Measurements from ENCODE around the gene LMBRD1. TPM values are rescaled to one million over a fixed set of nuclear protein-coding genes. Genes with fewer than 3 reads are reported as not detected.
"Not testable (repeated sequence)": the region's sequence is repeated elsewhere in the genome, so short reads cannot be mapped to it uniquely, and the experiment has no call there.

Gene LMBRD1
- total RNA-seq, 1 experiment from 2014 or later: 30.2 TPM

DNA sequence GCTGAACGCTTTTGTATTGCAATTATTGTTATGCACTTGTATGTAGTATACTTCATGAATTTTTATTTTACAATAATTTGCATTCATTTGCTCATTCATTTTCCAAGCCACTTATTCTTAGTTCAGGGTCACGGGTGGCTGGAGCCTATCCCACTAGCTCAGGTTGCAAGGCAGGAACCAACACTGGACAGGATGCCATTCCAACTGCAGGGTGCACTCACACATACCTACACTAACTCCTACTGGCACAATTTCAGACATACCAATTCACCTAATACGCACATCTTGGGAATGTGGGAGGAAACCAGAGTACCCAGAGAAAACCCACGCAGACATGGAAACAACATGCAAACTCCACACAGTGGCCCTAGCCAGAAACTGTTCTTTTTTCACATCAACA, 61.8 kb downstream of the LMBRD1 start:
- DNase-seq (ENCODE audit: low read depth): no peak

DNA sequence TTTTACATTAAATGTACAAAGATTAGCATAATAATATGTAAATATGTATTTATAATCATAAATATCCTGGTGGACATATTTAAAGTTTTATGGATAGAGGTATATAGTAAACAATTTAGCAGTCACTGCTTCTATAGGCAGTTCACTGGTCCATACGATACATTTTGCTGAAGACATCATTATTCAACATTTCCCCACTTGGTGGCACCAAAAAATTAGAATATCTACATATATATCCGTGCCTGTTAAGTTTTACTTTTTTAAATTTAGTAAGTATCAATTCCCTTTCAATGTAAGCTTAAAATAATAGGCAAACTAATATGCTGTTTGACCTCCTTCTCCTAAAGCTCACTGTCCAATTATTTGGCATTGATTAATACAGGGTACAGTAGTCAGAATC, 64.2 kb downstream of the LMBRD1 start:
- DNase-seq (ENCODE audit: low read depth): peak; percentile 6

DNA sequence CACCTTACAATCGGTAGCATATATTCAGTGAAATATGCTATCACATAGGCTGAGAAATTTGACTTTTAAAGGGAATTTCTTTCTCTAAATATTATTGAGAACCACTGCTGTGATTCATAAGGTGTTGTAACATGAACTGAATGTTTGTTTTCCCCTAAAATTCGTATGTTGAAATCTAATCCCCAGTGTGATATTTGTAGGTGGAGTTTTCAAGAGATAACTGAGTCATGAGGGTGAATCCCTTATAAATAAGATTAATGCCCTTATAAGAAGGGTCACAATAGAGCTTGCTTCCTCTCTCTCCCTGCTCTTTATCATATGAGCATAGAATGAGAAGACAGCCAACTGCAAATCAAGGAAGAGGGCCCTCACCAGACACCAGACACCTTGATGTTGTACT, 64.8 kb downstream of the LMBRD1 start:
- no peak for DNase-seq (ENCODE audit: low read depth)

DNA sequence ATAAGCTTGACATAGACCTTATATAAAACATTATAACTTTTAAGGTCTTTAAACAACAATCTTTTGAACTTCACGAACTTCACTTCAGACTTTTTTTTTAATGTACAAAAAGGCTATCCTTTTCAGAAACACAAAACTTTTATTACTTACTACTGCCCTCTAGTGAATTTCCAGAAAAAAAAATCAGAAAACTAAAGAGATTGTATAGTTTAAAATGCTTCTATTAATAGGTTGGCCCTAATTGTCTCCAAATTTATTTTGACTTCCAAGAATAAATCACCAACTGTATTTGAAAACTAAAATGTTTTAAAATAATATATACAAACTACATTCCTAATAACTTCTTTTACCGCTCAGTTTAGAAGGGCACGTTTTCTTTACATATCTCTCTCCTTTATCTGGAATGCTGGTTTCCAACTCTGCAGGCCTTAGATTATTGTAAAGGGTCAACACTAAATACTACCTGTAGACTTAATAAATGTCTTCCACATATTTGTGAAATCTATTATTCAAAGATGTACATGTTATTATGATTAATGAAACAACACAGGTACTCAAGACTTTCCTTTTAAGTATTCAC, 66.8 kb downstream of the LMBRD1 start:
- DNase-seq (ENCODE audit: low read depth): peak; percentile 6

DNA sequence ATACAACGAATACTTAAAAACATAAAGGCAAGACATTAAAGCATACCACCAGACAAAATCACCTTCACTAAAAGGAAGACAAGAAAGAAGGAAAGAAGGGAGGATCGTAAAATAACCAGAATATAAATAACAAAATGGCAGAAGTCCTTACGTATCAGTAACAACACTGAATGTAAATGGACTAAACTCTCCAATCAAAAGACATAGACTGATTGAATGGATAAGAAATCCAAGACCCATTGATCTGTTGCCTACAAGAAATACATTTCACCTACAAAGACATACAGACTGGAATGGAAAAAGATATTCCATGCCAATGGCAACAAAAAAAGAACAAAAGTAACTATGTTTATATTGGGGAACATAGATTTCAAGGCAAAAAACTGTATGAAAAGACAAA, 74.1 kb downstream of the LMBRD1 start:
- DNase-seq (ENCODE audit: low read depth): no peak

DNA sequence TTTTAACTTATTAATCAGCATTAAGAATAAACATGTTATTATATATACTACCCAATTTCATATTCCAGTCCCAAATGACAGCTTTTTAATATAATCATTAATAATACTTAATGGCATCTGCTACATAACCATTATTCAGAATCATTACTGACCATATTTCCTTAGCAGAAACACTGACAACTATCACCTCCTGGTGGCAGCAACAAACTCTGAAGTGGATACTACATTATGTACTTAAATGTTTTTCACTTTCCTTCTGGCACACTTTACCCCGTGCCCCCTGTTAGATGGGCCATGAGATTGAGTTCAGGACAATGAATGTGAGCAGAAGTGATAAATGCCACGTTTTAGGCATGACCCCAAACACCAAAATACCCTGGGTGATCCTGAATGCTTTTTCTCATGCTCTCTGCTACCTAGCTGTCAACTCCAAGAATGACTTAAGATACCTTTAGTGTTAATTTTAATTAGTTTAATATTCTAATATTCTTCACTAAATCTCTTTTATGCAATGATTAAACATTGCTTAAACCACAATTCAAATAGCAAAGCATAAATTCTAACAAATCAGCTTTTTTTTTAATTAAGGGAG, 77.1 kb downstream of the LMBRD1 start:
- DNase-seq (ENCODE audit: low read depth): peak; percentile 8

DNA sequence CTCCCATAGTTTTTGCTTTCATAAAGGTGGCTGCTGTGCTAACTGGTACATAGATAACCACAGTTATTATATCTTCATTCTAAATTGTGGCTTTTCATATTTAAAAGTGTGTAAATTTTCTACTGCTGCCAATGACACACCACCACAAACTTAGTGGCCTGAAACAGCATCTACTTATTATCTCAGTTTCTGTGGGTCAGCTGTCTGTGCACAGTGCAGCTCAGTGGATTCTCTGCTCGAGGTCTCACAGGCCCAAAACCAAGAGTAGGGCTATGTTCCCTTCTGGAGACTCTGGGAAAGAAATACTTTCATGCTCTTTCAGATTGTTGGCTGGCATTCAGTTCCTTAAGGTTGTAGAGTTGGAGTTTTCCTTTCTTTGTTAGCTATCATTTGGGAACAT, 90.1 kb downstream of the LMBRD1 start:
- DNase-seq (ENCODE audit: low read depth): no peak

DNA sequence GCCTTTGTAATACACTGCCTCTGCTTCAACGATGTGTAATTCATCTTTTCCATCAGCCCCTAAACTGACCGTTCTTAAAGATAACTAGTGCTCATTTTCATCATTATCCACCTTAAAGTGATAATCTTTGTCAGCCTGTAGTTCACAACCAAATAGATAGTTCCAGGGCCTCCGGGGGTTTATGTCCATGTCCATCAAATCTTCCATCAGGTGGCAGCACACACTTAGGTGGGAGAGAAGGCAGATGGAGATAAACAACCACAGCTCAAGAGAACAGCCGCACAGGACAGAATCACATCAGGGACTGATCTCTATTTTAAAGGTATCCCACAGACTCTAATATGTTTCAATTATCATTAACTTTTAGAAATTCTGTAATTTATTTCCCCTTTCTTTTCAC, 90.9 kb downstream of the LMBRD1 start:
- DNase-seq (ENCODE audit: low read depth): no peak

DNA sequence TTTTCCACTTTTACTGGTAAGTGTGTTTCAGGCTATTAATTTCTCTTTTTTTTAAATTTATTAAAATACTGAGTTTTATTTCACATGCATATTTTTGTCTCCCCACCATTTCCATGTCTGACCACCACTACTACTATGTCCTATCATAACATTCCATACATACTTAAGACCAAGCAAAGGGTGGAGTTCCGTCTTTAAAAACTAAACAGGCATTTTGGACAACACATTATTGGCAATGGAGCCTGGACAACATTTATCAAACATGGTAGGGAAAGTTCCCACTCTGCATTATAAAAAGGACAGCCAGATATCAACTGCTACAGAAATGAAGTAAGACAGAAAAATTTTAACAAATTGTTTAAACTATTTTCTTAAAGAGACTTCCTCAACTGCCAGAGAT, 91.9 kb downstream of the LMBRD1 start:
- DNase-seq (ENCODE audit: low read depth): no peak

DNA sequence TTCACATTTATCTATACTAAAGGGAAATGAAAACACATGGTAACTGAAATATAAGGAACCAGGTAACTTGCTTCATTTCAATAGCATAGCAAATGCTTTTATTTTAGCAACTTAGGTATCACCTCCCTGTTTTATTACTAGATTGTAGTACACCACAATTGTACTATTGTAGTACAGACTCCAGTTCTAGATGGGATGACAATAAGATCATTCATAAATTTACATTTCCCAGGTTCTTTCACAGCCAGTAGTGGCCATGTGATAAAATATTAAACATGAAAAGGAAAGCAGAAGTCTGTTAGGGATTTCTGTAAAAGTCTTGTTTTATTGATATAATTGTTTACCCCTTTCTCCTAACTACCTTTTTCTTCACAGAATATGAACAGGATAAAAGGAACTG, 97.2 kb downstream of the LMBRD1 start:
- no peak for DNase-seq (ENCODE audit: low read depth)

DNA sequence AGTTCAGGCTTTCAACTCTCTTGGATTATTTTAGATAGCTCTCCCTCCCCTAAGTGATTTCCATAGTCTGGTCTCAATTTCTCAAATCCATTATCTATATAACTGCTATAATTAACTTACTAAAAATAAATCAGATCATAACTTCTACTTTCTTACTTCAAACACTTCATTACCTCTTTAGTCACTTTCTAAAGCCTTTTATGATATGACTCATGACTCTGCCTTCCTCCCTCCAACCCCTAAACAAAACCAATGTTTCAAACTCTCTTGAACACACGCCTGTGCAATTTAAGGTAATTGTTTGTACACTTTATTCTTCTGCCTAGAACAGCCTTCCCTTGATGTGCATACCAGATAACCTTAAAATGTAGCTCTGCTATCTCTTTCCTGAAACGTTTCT, 100.5 kb downstream of the LMBRD1 start:
- DNase-seq (ENCODE audit: low read depth): peak; percentile 2

DNA sequence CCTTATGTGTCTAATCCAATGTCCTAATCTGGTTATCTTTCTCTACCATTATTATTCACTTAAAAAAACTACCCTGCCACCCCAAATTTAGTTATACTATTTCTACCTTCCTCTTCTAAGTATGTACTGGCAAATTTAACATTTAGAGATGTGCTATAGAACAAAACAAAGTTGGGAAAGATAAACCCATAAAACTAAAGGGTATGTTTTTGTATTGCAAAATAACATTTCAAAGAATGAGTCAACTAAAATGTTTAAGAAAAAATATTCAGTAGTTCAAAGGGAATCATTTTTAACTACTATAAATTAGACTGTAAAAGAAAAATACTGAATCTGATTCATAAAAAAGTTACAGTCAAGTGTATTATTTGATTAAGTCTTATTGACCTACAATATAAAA, 103.0 kb downstream of the LMBRD1 start:
- DNase-seq (ENCODE audit: low read depth): no peak

DNA sequence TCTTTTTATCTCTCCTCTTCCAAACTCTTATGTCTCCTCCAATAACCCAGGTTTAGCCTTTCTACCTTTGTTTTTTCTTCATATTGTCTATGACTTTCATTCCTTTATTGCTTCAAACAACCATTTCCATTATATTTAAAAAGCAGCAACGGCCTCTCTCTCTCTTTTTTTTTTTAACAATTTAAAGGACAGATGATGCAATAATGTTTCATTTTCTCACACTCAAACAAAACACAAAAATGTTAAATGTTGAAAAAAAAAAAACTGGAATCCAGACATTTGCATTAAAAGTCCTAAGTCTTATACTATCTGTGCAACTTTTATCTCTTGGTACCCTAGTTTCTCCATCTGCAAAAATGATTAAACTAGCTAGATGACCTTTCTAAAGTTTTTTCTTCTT, 105.8 kb downstream of the LMBRD1 start:
- no peak for DNase-seq (ENCODE audit: low read depth)

DNA sequence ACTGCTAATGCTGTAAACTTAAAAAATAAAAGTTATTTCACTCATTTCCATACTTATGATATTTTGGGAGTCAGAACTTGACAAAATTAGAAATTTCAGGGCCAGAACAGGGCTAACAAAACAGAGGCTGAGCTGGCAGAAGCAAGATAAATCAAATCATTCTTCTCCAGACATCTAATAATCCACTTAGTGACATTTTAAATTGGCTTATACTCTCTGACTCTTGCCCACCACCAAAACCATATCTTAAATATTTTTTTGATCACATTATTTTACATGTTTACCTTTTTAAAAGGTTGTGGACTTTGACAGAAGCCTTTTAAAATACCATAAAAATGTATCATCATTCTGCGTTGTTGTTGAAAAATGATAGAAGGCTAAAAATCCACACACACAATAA, 116.5 kb downstream of the LMBRD1 start:
- DNase-seq (ENCODE audit: low read depth): no peak

DNA sequence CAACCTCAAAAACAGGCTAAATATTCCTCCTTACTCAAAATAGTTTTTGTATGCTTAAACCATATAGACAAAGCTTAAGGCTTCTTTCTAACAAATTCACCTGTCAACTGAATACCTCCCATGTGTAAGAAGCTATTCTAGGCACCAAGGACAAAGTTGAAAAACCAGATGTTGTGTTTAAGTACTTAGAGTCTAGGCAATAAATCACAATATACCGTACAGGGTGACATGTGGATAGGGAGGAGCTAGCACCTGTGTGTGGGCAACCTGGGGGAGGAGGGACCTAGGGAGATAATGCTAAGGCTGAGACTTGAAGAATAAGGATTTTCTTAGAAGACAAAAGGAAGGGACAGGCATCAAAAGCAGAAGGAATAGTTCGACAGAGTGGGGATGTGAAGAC, 123.5 kb downstream of the LMBRD1 start:
- DNase-seq (ENCODE audit: low read depth): no peak

DNA sequence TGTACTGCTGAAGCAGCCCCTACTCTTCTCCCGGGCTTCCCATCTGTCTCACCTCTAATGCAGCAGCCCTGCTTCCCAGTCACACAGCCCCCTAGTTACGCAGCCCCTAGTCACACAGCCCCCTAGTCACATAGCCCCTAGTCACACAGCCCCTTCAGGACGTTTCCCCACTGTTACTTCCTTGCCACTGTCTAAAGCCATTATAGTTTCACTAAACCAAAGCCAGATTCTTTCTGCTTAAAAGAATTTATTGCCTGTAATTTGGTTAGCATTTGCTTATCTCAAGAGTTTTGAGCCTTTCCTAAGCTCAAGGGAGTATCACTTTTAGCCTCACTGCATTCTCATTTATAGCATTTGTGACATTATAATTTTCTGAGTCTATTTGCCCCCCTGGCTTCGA, 127.9 kb downstream of the LMBRD1 start:
- no peak for DNase-seq (ENCODE audit: low read depth)

DNA sequence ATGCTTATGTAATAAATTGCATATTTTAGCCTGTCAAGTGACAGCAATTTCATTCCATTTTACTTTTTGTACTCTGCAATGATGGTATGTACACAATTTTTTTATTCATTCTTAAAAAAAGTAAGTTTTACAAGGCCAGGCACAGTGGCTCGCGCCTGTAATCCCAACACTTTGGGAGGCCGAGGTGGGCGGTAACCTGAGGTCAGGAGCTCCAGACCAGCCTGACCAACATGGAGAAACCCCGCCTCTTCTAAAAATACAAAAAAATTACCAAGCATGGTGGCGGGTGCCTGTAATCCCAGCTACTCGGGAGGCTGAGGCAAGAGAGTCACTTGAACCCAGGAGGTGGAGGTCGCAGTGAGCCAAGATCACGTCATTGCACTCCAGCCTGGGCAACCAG, 130.0 kb downstream of the LMBRD1 start:
- not testable (repeated sequence) for DNase-seq (ENCODE audit: low read depth)

DNA sequence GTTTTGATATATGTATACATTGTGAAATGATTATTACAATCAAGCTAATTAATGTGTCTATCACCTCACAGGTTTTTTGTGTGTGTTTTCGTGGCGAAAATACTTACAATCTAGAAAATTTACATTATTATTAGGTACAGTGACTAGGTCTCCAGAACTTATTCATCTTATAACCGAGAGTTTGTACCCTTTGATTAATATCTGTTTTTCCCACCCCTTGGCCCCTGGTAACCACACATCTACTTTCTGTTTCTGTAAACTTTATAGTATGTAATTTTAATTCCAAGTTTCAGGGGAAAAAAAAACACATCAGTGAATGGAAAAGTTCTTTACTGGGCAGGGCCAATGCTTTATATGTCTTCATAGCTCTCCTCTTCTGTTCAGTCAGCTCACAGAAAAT, 131.4 kb downstream of the LMBRD1 start:
- DNase-seq (ENCODE audit: low read depth): no peak

DNA sequence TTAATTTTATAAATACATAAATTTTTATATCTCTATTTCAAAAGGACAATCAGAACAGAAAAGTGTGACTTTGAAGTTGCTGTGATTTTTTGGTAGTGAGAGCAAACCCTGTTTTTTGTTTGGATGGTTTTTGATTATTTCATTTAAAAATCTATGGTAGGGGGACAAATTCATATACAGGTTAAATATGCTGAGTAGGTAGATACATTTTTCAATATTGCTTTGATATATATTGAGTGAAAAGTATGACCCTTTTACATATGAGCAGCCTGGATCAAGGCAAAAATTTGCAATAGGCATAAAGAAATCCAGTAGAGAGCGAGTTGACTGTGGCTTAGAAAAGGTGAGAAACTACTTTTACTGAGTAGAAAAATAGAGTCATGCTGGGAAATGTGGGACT, 132.3 kb downstream of the LMBRD1 start:
- DNase-seq (ENCODE audit: low read depth): no peak

DNA sequence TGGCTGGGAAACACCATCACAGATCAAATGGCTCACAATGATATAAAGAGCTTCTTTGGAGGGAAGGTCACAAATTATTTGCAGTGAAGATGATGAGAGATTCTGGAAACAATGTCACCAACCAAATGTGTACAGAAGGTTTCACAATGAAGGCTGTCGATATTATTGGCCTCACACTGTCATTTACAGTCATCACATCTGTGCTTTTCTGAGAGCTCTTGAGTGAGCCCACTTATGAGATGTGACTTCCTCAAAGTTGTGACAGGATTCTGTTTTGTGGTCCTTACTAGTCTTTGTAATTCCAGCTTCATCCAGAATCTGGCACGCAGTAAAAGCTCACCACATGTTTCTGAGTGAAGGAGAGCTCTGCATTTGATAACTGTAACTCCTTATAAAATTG, 133.6 kb downstream of the LMBRD1 start:
- DNase-seq (ENCODE audit: low read depth): no peak

DNA sequence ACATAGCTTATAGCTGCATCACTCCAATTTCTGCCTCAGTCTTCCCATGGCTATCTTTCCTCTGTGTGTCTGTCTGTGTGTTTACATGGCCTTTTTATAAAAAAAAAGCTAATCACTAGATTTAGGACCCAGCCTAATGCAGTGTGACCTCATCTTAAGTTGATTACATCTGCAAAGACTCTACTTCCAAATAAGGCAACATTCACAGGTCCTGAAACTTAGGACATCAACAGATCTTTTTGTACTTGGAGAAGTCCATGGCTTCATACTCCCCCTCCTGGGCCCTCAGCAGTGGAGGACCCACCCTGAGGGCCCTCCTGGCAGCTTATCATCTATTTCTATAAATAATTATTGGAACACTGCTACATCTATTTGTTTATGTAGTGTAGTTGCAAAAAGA, 146.1 kb downstream of the LMBRD1 start:
- DNase-seq (ENCODE audit: low read depth): no peak

DNA sequence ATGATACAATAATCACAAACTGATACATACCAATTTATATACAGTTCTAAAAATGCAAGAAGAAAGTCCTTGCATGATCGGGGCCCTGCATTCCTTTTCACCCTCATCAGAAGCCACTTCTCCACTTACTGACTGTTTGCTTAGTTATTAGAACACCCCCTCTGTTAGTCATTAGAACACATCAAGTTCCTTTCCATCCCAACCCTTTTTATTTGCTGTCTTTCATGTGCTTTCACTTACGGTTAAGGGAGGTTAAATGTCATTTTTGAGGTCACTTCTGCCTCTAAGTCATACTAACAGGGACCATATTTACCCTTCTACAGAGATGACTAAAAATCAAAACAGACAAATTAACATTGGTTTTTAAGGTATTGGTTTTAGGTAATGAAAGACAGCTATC, 149.1 kb downstream of the LMBRD1 start:
- no peak for DNase-seq (ENCODE audit: low read depth)

DNA sequence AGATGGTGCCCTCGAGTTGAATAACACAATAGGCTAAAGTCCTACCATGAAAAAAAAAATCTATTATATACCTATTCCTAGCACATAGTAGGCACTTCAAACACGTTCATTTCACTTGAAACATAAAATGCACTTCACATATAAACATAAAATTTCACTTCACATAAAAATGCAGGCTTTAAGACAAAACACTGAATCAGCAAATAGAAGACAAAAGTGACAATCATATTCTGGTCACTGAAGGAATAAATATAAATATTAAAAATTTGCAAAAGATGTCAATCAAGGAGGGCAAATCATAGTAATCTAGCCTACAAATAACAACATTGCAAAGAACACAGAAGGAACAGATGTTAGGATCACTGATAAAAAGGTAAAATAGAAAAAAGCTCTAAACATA, 153.1 kb downstream of the LMBRD1 start:
- no peak for DNase-seq (ENCODE audit: low read depth)

DNA sequence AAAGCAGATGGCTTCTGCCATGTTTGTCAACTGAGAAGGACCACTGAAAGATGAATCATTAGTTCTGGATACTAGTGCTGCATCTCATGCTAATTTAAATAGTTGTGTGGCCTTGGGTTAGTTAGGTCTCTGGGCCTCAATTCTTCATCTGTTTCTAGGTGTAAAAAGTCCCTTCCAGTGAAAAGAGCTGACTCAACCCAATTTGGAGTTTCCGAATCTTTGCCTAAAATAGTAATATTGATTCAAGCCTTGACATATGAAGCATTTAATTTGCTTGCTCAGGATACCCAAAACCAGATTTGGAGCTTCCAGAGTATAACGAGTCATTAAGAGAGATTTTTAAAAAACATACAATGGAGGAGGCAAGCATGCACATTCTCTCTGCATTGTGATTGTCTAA, 163.9 kb downstream of the LMBRD1 start:
- DNase-seq (ENCODE audit: low read depth): no peak

Data from RPMI7951 (cell line).